HG03196 (cell line): ENCODE data around the gene NINL.
"Not testable (repeated sequence)": the region's sequence is repeated elsewhere in the genome, so short reads cannot be mapped to it uniquely, and the experiment has no call there.

Experiments used
- ATAC-seq: cut with Tn5 transposase; IDR thresholded peaks from one replicate; pipeline ENCODE4 v1.9.1; 2021; ENCODE audit not compliant: unreplicated experiment

The NINL gene

DNA sequence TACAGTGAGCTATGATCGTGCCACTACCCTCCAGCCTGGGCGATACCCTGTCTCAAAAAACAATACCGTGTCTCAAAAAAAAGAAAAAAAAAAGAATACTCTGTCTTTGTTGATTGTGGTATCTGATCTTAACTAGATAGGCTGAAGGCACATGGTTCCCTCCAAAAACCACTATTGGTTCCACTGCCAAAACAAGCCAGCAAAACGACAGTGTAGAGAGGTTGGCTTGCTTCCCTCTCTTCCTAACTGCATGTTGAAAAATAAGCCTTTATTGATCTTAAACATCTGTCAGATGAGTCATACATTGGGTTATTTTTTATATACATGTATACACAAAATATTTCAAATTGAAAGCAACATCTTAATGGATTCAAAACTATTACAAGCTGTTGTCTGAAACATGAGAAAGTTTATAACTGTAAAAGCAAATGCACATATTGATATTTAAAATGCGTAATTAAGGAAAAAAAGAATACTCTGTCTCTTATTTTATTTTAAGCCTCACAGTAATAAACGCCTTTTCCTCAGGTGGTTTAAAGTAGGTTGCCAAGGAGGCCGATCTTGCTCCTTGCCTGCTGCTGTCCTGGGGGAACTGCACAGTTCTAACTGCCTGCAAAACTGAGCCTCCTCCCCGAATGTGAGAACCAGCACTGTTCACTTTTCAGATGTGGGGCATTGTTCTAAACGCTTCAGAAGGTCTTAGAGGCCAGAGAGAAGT, 7.0 kb upstream of the NINL start:
- no peak for ATAC-seq

DNA sequence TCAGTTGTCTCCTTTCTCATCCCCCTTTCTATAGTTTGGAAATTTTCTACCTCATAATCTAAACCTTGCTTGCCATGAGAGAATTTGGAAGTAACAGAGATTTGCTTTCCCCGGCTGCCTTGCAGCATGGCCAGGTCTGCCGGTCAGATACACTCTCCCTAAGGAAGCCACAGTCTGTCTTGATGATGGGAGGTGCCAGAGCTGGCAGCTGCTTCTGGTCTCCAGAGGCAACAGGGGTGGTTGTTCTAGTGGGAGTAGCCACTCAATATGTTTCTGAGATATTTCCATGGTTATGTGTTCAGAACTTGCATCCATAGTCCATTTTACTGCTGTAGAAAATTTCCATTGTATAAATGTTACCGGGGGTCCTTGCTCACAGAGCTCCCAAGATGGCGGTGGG, 5.4 kb upstream of the NINL start:
- not testable (repeated sequence) for ATAC-seq

DNA sequence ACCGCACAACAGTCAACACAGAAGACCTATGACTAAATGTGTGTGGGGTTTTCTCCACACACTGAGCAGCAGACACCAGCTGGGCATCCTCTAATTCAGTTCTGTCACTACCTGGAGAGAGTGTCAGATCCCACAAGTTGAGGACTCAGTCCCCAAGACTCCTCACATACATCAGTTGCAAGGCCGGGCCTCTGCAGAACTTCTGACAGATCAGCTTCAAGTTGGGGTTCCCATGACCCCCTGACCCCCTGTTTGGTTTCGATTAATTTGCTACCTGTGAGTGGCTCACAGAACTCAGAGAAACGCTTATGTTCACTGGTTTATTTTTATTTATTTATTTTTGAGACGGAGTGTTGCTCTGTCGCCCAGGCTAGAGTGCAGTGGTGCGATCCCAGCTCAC, 3.2 kb upstream of the NINL start:
- ATAC-seq, result no peak

DNA sequence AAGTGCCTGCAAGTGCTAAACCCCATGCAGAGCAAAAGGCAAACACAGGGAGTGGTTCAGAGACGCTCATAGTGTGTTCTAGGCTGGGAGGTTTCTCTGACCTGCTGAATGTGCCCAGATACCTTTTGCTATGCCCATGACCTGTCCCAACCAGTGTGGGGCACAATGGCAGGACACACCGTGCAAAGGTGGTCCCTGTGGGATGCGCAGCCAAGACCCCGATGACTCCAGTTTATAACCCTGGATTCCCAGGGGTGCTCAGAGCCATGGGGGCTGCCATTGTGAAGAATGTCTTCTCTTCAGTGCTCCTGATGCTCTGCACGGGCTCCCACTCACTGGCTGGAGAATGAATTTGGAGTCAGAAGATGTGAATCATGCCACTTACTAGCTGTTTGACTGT, 2.2 kb upstream of the NINL start:
- ATAC-seq, result no peak

DNA sequence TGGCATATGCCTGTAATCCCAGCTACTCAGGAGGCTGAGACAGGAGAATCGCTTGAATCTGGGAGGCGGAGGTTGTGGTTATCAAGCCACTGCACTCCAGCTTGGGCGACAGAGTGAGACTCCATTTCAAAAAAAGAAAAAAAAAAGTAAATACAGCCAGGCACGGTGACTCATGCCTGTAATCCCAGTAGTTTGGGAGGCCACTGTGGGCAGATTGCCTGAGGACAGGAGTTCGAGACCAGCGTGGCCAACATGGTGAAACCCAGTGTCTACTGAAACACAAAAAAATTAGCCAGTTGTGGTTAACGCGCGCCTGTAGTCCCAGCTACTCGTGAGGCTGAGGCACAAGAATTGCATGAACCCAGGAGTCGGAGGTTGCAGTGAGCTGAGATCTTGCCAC, 1.5 kb upstream of the NINL start:
- no peak for ATAC-seq

DNA sequence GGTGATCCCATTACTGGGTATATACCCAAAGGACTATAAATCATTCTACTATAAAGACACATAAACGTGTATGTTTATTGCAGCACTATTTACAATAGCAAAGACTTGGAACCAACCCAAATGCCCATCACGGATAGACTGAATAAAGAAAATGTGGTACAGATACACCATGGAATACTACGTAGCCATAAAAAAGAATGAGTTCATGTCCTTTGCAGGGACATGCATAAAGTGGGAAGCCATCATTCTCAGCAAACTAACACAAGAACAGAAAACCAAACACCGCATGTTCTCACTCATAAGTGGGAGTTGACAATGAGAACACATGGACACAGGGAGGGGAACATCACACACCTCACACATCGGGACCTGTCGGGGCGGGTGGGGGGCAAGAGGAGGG, 1.7 kb downstream of the NINL start:
- not testable (repeated sequence) for ATAC-seq

DNA sequence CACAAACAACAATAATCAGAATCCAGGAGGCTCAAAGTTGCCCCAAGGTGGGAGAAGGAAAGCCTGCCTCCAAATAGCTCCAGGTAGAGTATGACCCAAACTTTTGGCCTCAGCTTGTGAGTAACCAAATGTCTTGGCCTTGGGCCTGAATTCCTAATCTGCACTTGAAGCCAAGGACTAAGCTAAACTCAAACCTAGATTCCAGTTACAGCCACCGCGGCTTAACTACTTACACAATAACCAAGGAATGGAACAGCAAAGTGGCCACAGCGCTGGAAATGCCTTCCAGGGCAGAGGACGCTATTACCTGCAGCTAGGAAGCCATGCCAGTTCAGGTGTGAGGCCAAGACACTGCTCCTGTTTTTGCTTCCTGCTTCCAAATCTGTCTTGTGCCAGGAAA, 4.6 kb downstream of the NINL start:
- no peak for ATAC-seq

DNA sequence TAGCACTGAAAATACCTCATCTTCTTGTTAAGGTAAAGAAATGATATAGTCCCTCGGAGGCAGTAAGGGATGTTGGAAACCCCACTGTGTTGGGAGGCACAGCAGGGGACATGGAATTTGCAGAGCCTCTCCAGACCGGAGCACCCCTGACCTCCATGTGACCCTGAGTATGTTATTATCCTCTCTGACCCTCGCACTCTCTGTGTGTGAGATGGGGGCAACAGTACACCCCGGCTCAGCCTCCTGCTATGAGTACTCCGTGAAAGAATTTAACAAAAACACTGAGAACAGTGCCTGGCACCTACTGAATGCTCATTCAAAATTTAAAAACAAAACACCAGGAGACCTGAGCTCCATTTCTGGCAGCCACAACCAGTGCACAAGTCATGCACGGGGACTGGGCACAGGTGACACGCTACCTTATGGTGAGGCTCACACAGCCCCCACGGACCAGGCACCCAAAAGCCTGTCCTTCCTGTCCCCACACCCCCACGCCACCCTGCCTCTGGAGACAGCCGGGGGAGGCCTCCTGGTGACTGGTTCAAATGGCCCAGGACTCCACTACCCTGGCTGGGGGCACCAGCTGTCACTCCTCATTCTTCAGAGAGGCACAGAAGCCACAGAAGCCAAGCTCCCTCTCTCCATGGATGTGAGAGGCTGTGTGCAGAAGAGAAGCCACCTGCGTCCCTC, 6.1 kb downstream of the NINL start:
- no peak for ATAC-seq

DNA sequence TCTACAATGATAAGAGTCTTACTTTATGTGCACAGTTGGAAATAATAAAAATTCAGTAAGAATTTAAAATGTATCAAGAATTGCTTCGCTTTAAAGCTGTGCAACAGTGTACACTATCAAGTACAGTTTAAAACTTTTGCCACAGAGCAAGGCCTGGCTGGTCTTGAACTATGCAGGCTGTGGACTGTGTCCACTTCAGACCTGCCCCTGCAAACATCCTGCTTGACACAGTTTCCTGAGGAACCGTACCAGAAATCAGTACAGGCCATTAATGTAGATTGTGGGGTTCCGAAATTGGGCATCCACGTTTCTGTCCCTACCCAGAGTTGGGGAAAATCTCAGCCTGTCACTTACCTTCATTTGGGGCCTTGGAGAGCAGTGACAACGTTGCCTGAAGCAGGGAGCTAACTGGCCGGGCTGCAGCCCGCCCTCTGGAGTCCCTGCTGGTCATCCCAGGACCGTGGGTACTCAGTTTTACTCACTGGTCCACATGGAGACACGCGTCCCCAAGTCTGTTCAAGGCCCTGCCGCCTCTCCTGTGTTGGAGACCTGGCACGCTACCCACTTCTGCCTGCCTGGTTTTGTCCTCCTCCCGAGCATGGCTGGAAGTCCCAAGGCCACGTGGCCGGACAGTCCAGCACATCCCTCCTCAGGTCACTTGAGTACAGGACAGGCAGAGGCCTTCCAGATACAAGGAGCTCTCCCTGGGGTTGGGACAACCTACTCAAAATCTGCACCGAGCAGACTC, 8.4 kb downstream of the NINL start:
- no peak for ATAC-seq

DNA sequence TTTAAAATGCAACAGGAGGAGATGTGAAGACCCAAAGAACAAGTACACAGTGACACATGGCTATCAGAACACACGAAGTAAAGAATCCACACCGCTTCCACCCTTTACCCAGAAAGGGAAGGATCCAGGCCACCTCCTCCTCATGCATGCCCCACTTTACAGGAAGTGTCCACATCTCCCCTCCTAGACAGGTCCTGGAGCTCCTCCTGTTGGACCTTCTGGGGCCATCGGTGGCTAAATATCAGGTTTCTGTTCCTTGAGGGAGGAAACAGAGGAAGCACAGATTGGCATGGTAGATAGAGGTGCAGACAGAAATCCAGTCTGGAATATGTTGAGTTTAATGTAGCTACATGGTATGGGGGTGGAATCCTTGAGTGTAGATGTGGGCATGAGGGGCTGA, 10.9 kb downstream of the NINL start:
- no peak for ATAC-seq

DNA sequence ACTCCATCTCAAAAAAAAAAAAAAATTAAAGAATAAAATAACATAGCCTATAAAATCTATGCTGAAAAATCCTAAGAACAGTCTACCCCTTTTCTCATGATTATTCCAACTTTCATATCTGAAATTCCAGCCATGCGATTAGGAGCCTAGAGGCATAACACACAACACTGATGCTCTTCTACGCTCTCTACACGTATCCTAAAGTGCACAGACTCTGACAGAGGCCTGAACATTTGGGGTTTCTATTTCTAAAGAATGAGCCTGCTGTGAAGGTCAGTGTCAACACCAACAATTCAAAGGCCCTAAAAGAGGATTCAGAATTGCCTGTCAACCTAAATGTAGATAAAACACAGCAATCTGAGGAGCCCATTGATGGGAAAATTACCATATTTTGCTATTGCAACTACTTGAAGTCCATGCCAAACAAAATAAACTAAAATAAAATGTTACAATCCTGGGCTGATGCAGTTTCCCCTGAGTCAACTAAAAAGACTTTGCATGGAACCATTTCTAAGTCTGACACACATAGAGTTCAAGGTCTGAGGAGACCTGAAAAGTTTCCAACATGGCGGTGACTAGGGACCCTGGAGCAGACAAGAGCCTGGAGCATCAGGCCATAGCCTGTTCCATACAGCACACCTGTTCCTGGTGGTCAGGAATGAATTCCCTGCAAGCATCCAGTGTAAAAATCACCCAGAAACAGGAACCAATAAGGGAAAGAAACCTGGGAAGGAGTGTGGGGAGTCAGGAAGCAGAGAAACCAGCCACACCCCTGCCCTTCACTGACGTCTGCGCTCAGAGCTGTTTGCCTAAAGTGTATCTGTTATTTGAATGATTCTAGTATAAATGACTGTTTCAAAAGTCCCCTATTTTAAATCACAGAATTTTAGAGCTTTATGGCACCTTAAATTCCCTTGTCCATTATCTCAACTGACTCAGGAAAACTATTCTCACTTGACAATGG, 11.8 kb downstream of the NINL start:
- ATAC-seq, result no peak

DNA sequence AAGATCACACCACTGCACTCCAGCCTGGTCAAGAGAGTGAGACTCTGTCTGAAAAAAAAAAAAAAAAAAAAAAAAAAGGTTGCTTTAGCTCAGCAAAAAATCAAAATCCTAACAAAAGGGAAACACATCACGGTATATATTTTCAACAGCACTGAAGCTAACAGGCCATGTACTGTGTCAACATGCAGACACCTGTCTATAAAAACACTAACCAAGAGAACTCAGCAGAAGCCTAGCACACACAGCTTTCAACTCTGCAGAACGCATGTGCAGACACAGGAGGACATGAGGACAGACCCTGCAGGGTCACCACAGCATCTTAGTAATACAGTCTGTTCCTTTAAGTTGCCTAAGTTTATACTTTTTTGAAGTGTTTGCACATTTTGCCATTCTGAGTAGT, 13.5 kb downstream of the NINL start:
- no peak for ATAC-seq

DNA sequence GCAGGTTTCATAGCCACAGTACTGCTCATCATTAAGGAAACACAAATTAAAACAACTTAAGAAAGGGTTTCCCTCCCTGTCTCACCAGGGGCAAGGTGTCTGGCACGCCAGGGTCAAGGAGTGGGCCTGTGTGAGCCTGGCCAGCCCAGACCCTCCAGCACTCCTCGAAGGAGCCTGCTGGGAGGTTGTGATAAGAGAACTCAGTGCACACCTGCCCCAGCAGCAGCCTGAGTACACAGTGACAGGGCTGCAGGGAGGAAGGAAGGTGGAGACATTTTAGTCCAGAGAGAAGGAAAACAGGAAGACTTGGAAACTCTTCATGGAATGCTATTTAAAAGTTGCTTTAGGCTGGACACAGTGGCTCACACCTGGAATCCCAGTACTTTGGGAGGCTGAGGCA, 14.1 kb downstream of the NINL start:
- ATAC-seq, result no peak

DNA sequence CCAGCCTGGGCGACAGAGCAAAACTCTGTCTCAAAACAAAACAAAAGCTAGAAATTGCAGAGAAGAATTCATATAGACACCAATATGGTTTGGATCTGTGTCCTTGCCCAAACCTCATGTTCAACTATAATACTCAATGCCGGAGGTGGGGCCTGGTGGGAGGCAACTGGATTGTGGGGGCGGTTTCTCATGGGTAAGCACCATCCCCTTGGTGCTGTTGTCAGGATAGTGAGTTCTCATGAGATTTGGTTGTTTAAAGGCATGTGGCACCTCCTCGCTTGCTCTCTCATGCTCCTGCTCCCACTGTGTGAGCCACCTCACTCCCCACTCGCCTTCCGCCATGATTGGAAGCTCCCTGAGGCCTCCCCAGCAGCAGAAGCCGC, 15.2 kb downstream of the NINL start:
- ATAC-seq, result no peak

DNA sequence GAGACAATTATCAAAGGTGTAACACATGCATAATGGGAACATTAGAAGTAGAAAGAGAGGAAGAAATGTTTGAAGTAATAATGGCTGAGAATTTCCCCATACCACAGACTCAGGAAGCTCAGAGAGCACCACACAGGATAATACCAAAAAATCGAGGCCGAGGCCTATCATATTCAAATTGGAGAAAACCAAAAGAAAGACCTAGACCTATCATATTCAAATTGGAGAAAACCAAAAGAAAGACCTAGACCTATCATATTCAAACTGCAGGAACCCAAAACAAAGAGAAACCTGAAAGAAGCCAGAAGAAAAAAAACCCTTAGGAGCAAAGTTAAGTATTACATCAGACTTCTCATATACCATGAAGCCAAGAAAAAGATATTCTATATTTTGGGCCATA, 18.0 kb downstream of the NINL start:
- no peak for ATAC-seq

DNA sequence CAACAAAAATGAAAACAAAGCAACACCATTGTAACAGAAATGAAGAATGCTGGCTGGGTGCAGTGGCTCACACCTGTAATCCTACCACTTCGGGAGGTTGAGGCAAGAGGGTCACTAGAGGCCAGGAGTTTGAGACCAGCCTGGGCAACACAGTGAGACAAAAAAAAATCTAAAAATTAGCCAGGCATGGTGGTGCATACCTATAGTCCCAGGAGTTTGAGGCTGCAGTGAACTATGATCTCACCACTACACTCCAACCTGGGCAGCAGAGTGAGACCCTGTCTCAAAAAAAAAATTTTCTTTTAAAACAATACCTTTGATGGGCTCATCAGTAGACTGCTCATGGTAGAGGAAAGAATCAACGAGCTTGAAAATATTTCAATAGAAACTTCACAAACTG, 18.5 kb downstream of the NINL start:
- no peak for ATAC-seq

DNA sequence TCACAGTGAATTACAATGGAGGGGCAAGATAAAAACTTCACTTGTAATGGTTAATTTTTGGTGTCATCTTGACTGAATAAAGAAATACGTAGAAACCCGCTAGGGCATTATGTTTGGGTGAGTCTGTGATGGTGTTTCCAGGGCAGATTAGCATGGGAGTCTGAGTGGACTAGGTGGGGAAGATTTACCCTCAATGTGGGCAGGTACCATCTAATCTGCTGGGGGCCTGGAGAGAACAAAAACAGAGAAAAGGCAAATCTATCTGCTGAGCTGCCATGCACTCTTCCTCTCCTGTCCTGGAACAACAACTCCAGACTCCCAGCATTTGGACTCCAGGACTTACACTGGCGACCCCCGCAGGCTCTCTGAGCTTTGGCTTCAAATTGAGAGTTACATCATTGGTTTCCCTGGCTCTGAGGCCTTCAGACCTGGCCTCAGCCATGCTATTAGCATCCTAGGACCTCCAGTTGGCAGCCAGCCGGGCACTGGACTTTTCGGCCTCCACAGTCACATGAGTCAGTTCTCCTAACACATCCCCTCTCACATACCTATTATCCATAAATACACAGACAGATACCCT, 19.7 kb downstream of the NINL start:
- no peak for ATAC-seq

DNA sequence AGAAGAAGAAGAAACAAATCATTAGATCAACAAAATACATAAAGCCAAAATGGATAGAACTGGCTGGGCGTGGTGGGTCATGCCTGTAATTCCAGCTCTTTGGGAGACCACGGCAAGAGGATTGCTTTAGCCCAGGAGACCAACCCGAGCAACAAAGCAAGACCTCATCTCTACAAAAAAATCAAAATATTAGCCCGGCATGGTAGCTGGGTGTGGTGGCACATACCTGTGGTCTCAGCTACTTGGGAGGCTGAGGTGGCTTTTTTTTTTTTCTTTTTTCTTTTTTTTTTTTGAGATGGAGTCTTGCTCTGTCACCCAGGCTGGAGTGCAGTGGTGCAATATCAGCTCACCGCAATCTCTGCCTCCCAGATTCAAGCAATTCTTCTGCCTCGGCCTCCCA, 21.5 kb downstream of the NINL start:
- no peak for ATAC-seq

DNA sequence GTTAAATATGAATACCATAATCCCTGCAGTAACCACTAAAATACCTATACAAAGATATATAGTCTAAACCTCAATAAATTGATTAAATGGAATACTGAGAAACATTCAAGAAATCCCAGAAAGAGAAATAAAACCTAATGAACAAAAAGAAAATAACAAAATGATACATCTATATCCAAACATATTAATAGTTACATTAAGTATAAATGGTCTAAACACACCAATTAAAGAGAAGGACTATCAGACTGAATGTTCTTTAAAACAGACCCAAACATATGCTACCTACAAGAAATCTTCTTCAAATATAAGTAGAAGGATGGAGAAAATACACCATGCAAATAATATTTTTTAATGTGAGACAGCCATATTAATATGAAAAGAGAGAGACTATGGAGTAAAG, 22.0 kb downstream of the NINL start:
- ATAC-seq, result no peak

DNA sequence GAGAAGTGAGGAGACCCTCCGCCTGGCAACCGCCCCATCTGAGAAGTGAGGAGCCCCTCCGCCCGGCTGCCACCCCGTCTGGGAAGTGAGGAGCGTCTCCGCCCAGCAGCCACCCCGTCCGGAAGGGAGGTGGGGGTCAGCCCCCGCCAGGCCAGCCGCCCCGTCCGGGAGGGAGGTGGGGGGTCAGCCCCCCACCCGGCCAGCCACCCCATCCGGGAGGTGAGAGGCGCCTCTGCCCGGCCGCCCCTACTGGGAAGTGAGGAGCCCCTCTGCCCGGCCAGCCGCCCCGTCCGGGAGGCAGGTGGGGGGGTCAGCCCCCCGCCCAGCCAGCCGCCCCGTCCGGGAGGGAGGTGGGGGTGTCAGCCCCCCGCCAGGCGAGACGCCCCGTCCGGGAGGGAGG, 23.6 kb downstream of the NINL start:
- ATAC-seq, result not testable (repeated sequence)

DNA sequence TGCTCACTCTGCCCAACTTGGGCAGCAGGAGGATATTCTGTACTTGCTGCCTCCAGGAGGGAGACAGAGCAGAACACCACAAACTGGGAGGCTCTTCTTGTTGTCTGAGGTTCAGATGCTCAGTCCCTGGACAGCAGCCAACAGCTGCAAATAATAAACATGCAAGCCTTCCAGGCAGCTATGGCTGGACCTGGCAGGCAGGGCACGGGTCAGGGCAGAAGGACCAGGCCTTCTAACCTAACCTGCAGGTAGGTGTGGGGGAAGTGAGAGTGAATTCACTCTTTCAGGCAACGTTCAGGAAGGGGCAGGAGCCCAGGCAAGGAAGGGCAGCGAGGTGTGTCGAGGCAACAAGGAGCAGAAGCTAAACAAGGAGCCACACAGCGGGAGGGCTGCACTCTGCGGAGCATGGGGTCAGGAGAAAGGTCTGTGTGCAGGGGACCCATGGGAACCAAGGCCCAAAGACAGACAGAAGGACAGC, 31.5 kb downstream of the NINL start:
- no peak for ATAC-seq
